Stimulated activated CD4-positive, alpha-beta T cell treated with anti-CD3 and anti-CD28 coated beads, Interleukin-1b, Interleukin-23, amount 100 ng/mL, for 1 hour (primary cell): ENCODE results near the gene TTC21B.
A peak's percentile ranks its signal among the peaks of the same experiment; 100 is the strongest.
"Not testable (repeated sequence)": the region's sequence is repeated elsewhere in the genome, so short reads cannot be mapped to it uniquely, and the experiment has no call there.

Experiments used
- DNase-seq, 2 donors: peaks; one replicate each; pipeline ENCODE4 v3.0.0-alpha.2; 2020; ENCODE audit warnings: low read depth in 2 of 2

Gene TTC21B

DNA sequence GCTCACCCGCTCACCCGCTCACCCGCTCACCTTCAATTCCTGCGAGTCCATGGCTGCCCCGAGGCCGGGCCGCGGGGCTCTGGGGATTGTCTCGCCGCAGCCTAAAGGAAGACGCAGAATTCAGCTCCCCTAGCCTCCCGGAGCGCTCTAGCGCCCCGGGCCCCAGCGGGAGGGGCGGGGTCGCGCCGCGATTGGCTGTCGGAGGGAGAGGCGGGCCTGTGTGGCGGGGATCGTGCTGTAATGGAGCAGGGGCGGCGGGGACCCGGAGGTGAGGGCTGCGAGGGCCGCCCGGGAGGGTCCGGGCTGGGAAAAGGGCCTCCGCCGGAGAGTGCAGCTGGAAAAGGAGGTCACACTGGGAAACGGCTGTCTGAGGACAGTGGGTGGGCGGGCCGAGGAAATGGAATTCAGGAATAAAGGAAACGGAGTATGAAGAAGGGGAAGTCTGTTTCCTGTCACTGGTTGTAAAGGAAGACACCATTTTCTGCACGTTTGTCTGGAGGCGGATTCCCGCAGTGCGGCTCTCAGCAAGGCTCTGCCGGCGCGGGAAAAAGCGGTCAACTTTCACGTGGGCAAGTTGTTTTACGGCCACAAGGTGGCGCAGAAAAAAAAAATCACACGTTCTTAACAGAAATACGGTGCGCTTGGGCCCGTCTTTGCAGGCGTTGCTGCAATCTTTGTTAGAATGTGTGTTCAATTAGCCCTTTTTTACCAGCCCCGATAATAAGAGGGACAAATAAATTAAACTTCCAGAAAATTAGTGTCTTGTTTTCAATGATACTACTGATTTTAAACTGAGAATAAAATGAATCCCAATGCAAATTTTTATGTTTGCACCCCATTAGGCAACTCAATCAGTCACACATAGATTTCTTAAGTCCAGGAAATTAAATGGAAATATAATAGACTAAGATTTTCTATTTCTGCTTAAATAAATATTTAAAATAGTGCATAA is at the start of gene TTC21B:
Gene TTC21B (minus strand): TSS at position 122 of the 952 bp plus-strand sequence. CDS start 71 bp downstream, at position 51.
- DNase-seq, result peak; percentile 78 to 91

DNA sequence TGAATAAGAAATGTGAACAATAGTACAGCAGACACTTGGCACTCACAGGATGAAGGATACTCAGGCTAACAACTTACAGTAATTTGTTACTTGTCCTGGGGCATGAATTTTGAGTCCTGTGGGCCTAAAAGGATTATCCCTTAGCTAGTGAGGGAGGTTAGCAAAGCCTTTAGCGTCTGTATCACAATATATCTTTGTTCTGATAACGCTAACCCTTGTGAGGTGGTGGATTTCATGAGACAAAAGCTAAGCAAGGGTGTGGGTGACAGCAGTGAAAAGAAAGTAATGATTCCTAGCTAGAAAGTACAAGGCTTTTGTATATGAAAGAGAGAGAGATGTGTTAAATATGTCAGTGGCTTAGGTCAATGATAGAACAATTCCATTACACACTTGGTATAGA is 46.8 kb upstream of the TTC21B start:
- DNase-seq, result no peak

DNA sequence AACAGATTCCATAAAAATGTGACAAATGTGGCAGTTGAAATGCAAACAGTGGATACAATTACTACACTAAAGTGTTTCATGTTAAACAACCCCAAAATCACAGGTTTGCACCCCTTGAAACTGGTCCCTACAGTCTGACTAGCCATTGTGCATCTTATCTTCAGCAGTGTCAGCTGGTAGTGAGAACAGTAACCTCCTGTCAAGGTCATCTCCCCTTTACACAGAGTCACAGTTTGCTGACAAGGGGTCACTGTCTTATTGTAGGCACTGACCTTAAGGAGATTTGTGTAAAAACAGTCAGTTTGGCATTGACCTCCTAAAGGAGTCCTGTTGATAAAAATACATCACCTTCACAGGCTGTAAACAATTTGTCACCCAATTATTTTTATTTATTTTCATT is 37.3 kb upstream of the TTC21B start:
- DNase-seq, result no peak

DNA sequence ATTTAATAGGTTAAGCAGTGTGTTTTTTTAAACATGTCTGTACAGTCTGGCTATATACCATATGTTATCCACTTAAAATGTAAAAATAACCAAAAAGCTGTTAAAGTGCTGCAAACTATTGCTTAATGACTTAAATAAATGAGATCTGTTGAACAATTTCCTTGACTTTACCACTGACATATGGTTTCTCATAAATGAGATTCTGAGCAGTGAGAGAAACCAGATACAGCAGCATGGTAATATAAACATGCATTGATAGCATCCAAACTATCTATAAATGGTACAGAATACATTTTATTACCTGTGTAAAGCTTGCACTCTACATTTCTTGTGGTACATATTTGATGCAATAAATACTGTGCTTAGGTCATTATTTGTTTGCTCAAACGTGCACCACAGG is 36.3 kb upstream of the TTC21B start:
- DNase-seq, result no peak

DNA sequence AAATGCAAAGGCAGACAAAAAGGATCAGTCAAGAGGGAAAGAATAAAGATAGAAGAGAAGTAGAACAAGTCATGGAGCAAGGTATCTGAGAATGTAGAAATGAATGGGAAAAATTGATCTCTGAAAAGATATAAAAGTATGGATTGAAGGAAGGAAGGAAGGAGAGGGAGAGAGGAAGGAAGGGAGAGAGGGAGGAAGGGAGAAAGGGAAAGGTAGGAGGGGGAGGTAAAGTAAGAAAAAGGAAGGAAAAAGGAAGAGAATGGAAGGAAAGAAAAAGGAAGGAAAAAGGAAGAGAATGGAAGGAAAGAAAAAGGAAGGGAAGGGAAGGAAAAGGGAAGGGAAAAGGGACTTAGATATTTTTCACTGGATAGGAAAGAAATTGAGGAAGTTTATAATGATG is 31.5 kb upstream of the TTC21B start:
- no peak for DNase-seq

DNA sequence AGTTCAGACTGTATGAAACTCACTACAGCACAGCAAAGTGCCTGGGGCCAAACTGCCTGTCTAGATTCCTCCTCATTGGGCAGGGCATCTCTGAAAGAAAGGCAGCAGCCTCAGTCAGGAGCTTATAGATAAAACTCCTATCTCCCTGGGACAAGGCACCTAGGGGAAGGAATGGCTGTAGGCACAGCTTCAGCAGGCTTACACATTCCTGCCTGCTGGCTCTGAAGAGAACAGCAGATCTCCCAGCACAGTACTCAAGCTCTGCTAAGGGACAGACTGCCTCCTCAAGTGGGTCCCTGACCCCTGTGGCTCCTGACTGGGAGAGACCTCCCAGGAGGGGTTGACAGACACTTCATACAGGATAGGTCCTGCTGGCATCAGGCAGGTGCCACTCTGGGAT is 18.6 kb upstream of the TTC21B start:
- DNase-seq, result not testable (repeated sequence)

DNA sequence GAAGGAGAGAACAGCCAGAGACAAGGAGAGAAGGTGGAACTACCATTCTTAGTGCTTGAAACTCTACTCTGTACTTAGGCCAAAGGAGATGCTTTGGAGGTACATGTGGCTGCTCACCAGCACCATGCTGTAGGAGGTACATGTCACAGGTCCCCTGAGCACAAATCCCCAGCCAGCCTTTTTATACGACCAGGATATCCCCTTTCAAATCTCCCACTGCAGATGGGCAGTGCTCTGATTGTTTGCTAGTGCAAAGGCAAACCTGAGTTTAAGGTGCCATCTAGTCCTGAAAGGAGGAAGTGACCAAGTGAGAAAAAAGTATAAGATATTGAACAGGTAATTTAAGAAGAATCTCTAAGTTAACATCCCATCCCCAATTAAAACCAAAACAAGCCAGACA is 17.1 kb upstream of the TTC21B start:
- DNase-seq, result no peak

DNA sequence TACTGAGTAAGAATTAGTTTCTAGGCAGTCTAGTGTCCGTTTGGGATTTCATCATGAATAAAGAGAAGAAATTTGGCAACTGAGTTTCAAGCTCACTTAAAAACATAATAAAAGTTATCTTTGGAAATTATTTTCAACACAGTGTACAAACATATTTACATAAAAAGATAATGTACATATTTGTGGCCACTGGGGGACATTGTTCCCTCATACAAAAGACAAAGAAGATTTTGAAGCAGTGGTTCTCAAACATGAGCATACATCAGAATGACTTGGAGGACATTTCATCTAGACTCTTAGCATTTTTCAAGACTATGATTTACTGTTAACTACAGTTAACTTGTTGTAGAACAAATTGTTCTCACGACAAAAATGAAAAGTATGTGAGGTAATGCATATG is 15.7 kb upstream of the TTC21B start:
- DNase-seq, result no peak

DNA sequence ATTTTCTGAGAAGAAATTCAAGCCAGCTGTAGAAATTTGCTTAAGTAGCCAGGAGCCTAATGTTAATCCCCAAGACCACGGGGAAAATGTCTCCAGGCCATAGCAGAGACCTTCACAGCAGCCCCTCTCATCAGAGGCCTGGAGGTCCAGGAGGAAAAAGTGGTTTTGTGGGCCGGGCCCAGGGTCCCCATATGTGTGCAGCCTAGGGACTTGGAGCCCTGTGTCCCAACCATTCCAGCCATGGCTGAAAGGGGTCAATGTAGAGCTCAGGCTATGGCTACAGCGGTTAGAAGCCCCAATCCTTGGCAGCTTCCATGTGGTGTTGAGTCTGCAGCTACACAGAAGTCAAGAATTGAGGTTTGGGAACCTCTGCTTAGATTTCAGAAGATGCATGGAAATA is 14.2 kb upstream of the TTC21B start:
- no peak for DNase-seq

DNA sequence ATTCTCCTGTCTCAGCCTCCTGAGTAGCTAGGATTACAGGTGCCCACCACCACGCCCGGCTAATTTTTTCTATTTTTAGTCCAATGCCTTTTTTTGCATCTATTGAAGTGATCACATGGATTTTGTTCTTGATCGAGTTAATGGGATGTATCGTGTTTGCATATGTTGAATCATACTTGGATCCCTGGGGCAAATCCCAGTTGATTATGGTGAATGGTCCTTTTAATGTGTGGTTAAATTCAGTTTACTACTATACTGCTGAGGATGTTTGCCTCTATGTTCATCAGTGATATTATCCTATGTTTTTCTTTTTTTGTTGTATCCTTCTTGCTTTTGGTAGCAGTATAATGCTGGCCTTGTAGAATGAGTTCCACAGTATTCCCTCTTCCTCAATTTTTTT is 8.2 kb upstream of the TTC21B start:
- DNase-seq, result no peak

DNA sequence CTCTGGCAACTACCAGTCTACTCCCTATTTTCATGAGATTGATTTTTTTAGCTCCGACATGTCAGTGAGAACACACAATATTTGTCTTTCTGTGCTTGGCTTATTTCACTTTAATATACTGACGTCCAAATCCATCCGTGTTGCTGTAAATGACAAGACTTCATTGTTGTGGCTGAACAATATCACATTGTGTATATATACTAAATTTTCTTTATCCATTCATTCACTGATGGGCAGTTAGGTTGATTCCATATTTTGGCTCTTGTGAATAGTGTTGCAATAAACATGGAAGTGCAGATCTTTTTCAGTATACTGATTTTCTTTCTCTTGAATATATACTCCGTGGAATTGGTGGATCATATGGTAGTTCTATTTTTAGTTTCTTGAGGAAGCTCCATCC is 5.8 kb upstream of the TTC21B start:
- no peak for DNase-seq

DNA sequence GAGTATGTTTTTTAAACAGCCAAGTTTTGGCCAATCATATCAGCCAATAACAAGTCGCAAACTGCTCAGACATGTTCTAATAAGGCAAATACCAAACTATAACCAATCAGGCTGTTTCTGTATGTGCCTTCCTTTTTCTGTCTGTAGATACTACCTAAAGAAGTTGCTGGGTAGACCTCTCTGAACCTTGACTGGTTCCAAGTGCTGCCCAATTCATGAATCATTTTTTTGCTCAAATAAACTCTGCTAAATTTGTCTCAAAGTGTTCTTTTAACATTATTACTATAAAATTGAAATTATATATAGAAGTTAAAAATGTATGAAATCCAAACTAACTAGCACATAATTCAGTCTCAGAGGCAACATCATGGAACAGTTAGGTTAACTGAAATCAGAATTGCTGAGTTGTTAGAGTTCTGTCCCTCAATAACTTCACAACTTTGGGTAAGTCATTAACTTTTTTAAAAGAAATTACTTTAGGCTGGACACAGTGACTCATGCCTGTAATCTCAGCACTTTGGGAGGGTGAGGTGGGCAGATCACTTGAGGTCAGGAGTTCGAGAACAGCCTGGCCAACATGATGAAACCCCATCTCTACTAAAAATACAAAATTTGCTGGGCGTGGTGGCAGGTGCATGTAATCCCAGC is 4.9 kb upstream of the TTC21B start:
- DNase-seq, result no peak

DNA sequence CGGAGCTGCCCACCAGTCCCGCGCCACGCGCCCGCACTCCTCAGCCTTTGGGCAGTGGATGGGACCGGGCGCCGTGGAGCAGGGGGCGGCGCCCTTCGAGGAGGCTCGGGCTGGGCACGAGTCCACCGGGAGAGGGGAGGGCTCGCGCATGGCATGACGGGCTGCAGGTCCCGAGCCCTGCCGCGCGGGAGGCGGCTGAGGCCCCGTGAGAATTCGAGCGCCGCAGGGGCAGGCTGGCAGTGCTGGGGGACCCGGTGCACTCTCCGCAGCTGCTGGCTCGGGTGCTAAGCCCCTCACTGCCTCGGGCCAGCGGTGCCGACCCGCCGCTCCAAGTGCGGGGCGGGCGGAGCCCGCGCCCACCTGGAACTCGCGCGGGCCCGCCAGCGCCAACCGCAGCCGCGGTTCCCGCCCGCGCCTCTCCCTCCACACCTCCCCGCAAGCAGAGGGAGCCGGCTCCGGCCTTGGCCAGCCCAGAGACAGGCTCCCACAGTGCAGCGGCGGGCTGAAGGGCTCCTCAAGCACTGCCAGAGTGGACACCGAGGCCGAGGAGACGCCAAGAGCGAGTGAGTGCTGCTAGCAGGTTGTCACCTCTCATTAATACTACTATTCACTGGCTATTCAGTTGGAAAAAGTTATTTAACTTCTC is 3.6 kb upstream of the TTC21B start:
- DNase-seq, result no peak

DNA sequence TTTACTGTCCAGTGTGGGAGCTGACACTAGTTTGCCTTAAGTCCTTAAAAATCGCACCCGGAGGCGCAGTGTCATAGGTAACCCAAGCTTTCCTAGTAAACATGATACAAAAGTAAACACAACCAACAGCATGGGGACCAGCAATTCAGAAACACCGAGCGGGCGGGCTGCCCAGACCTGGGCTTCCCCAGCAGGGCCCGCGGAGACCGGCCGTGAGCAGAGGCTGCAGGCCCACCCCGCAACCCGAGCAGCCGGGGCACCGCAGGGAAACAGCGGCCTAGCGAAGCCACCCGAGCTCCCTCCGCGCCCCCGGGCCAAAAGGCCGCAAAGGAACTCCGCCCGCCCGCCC is 296 bp downstream of the TTC21B start:
- no peak for DNase-seq

DNA sequence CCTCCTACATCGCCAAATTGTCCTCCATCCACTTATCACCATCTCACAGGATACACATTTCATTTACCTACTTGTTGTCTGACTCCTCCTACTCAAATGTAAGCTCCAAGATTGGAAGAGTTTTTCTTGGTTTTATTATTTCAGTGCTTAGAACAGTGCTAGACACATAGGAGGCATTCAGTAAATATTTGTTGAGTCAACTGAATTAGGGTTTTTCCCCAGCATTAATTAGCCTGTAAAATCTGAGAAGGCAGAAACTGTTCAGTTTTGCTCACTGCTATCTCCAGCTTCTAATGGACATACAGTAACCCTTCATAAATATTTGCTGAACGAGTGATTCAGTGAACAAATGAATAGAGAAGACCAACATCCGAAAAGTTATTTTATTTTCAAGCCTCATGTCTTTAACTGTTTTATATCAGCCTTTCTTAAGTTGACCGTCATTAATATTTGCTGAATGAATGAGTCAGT is 800 bp downstream of the TTC21B start:
- DNase-seq, result no peak

DNA sequence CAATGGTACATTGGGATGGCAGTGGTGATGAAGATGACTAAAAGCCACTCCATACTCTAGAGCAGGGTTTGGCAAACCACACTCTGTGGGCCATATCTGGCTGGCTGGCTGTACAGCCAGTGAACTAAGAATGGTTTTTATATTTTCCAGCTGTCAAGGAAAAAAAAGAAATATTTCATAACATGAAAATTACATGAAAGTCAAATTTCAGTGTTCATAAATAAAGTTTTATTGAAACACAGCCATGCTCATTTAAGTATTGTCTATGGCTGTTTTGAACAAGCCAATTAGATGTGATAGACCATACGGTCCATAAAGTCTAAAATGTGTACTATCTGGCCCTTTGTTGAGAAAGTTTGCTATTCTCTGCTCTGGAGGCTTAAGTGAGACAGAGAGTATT is 1.5 kb downstream of the TTC21B start:
- no peak for DNase-seq

DNA sequence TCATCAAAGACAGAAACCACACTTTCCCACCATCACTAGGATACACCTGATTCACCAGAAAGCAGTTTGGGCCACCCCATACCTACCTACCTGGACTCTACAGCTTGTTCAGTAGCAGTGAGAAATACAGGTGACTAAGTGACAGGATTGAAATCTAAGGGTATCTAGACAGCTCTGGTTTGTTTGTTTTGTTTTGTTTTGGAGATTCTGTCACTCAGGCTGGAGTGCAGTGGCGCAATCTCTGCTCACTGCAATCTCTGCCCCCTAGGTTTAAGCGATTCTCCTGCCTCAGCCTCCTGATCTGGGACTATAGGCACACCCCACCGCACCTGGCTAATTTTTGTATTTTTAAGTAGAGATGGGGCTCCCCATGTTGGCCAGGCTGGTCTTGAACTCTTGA is 3.1 kb downstream of the TTC21B start:
- DNase-seq, result no peak

DNA sequence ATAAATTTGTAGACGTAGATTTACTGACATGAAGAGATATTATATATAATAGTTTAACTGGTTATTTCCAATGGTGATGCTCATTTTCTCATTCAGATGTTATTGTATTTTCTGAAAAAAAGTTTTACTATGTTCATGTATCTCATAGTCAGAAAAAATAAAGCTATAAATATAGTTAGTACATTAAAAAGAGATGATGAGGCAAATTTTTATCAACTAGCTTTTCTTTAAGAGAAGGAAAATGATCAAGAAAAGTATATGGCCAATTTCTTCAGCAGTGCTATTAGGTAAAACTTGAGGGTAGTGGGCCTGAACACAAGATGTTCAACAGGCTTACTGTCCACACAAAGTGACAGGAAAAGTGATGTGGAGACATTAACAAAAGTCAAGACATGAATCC is 11.7 kb downstream of the TTC21B start:
- no peak for DNase-seq

DNA sequence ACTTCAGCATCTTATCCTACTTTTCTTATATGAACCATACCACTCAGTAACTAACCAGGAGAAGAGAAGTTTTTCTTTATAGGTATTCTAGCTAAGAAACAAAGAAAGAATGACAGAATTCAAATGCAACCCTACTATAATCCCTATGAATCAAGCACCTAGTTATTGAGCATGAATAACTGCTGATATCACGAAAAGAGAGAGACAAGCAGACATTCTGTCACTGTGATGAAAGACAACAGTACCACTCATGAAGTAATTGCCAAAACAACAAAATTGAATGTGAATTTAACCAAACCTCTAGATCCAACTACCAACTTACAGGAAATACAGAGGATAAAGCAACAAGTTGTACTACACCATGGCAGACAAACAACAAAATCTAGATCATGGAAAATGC is 15.3 kb downstream of the TTC21B start:
- DNase-seq, result no peak

DNA sequence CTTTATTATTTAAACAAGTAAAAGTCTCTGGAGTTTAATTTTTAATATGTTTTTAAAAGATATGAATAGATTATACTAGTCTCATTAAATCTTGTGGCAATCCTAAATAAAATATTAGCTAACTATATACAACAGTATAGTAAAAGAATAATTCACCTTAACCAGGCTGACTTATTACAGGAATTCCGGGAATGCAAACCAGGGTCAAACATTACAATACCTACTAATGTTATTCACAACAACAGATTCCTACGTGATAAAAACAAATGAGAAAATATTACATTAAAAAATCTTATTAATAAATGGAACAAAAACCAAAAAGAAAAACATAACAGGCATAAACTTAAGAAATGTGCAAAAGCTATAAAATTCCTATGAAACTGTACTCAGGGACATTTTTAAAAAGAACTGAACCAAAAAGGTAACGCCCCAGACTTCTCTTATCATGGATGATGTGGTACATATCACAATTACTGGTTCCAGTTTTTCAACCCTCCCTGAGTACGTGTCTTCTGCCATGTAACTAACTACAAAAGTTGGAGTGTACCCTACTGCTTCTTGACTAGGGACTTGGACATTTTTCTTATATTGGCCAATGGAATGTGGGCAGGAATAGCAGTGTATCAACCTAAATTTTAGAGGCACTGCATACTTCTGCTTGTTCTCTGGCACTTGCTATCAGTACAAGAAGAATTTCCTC is 20.2 kb downstream of the TTC21B start:
- no peak for DNase-seq

DNA sequence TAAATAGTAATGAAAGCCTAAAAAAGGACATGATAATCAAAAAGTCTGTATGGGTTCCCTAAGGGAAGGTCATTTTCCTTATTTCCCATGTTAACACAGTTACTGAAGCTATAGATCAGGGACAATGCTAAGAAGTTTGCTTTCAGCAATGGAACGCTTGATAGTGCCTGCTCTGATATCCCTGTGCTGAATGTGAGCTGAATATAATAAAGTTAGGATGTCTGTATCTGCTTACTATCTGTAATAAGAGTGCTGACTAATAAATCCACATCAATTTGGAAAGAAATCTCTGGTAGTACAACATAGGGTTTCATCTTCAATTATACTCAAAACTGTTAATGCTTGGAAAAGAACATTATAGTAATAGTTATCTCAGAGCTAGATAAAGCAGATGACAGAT is 25.8 kb downstream of the TTC21B start:
- no peak for DNase-seq

DNA sequence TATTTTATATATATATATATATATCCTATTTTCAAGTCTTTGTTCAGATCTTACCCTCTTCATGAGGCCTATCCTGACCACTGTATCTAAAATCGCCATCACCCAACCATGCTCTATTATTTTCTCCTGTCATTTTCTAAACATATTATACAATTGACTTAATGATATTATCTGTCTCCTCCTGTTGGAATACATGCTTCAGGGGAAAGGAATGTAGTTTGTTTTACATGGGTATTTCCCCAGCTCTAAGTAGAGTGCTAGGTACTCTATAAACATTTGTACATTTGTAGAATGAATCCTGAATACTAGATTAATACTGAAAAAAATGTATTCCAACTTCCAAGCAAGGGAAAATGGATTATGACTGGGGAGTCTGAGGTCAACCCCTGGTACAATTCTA is 26.2 kb downstream of the TTC21B start:
- DNase-seq, result no peak
